NCI-H2196 treated with DMSO at 0.1 percent for 48 hours (cell line): ENCODE results near the gene PARP16.
"Not testable (repeated sequence)": the region's sequence is repeated elsewhere in the genome, so short reads cannot be mapped to it uniquely, and the experiment has no call there.

Source experiments
- DNase-seq: peaks from one replicate; lab custom pipeline; 2025; ENCODE audit not compliant: unreplicated experiment; lab: John Stamatoyannopoulos, UW

The PARP16 gene

GRCh38 chr15:65245096-65245856 lies 41.4 kb downstream of the PARP16 start:
- DNase-seq: no peak

GRCh38 chr15:65244638-65245037 lies 42.0 kb downstream of the PARP16 start:
- DNase-seq: no peak

- not testable (repeated sequence) for DNase-seq
These were observed 50.2 kb downstream of the PARP16 start for GRCh38 chr15:65236443-65236842.

- no peak for DNase-seq
These were observed 53.0 kb downstream of the PARP16 start for GRCh38 chr15:65233696-65234095.

GRCh38 chr15:65232520-65232919 lies 54.2 kb downstream of the PARP16 start:
- DNase-seq: no peak

GRCh38 chr15:65231306-65231705 lies 55.4 kb downstream of the PARP16 start:
- DNase-seq: no peak

GRCh38 chr15:65226901-65227300 lies 59.8 kb downstream of the PARP16 start:
- not testable (repeated sequence) for DNase-seq

GRCh38 chr15:65226221-65226620 lies 60.5 kb downstream of the PARP16 start:
- DNase-seq: no peak

GRCh38 chr15:65223996-65224395 lies 62.7 kb downstream of the PARP16 start:
- no peak for DNase-seq

- no peak for DNase-seq
These were observed 63.8 kb downstream of the PARP16 start for GRCh38 chr15:65222891-65223290.

- no peak for DNase-seq
These were observed 65.0 kb downstream of the PARP16 start for GRCh38 chr15:65221697-65222096.

GRCh38 chr15:65219137-65219536 lies 67.5 kb downstream of the PARP16 start:
- DNase-seq: no peak

- no peak for DNase-seq
These were observed 68.9 kb downstream of the PARP16 start for GRCh38 chr15:65217526-65218482.

GRCh38 chr15:65215496-65215895 lies 71.2 kb downstream of the PARP16 start:
- DNase-seq: no peak

GRCh38 chr15:65214010-65214409 lies 72.7 kb downstream of the PARP16 start:
- DNase-seq: no peak

- DNase-seq: no peak
These were observed 73.4 kb downstream of the PARP16 start for GRCh38 chr15:65213241-65213640.

GRCh38 chr15:65212097-65212496 lies 74.6 kb downstream of the PARP16 start:
- DNase-seq: no peak

- DNase-seq: peak; percentile 12
These were observed 75.2 kb downstream of the PARP16 start for GRCh38 chr15:65211482-65211982.

- DNase-seq: no peak
These were observed 75.8 kb downstream of the PARP16 start, which contains the start of gene CILP for GRCh38 chr15:65210770-65211481. CILP (minus strand) TSS chr15:65211473; CDS start chr15:65209755, 1,718 bp downstream.

- no peak for DNase-seq
These were observed 76.7 kb downstream of the PARP16 start for GRCh38 chr15:65209701-65210643.
